HK-2 (cell line): Measurements from ENCODE around the gene NVL.
A peak's percentile ranks its signal among the peaks of the same experiment; 100 is the strongest.

Experiments used
- DNase-seq: peaks from one replicate; pipeline ENCODE4 v3.0.0-alpha.2; 2018; ENCODE audit not compliant: unreplicated experiment

Gene NVL

GRCh38 chr1:224196813-224197600, 133.0 kb downstream of the NVL start:
- DNase-seq = no peak

DNA sequence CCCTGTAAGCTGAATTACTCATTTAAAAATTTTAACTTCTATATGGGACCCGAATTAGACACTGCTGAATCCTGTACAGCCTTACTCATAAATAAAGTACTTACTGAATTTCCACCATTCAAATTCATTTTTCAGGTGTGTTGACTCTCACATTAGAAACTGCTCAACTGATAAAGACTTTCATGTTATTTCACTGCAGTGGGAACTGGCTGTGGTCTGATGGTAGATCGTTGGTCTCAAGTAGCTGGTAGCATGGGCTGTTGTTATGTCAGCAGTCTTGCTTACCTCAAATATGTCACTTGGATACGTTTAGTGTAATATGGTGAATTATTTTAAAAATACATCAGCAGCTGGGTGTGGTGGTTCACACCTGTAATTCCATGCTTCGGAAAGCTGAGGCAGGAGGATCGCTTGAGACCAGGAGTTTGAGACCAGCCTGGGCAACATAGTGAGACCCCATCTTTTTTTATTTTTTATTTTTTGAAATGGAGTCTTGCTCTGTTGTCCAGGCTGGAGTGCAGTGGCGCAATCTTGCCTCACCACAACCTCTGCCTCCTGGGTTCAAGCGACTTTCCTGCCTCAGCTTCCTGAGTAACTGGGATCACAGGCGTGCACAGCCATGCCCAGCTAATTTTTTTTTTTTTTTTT, 136.5 kb downstream of the NVL start:
- DNase-seq = no peak

DNA sequence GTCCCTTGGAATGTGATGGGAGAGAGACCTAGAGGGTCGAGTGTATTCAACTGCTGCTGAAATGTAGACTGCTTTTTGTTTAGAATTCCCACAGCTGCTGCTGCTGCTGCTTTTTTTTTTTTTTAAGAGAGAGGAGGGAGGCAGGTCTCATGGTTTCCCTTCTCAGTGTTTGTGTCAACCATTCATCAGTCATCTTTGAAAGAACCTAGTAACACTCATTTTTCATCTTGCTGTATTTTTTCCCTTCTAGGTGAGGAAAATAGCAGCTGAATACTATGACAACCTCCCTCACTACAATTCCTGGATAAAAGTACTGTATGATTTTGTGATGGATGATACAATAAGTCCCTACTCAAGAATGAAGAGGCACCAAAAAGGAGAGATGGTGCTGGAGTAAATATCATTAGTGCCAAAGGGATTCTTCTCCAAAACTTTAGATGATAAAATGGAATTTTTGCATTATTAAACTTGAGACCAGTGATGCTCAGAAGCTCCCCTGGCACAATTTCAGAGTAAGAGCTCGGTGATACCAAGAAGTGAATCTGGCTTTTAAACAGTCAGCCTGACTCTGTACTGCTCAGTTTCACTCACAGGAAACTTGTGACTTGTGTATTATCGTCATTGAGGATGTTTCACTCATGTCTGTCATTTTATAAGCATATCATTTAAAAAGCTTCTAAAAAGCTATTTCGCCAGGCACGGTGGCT, 137.7 kb downstream of the NVL start:
- no peak for DNase-seq

DNA sequence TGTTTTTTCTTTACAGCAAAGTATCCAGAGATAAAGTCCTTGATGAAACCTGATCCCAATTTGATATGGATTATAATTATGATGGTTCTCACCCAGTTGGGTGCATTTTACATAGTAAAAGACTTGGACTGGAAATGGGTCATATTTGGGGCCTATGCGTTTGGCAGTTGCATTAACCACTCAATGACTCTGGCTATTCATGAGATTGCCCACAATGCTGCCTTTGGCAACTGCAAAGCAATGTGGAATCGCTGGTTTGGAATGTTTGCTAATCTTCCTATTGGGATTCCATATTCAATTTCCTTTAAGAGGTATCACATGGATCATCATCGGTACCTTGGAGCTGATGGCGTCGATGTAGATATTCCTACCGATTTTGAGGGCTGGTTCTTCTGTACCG, 140.4 kb downstream of the NVL start:
- DNase-seq = no peak

DNA sequence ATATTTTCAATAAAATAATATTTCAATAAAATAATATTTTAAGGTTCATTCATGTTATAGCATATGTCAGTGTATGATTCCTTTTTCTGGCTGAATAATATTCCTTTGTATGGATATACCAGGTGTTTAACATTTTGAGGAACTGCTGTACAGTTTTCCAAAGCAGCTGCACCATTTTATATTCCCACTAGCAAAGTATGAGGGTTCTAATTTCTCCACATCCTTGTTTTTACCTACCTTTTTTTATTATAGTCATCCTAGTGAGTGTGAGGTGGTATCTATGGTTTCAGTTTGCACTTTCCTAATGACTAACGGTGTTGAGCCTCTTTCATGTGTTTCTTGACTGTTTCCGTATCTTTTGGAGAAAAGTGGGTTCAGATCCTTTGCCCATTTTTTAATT, 141.7 kb downstream of the NVL start:
- no peak for DNase-seq

DNA sequence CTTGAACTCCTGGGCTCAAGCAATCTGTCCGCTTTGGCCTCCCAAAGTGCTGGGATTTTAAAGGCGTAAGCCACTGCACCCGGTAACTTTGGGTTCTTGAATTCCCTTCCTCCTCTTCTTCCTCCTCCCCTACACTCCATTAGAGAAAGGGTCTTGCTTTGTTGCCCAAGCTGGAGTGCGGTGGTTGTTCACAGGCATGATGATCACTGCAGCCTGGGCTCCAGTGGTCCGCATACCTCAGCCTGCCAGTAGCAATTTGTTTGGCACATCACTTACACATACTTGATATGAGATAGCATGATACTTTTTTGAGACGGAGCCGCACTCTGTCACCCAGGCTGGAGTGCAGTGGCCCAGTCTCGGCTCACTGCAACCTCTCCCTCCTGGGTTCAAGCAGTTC, 144.8 kb downstream of the NVL start:
- no peak for DNase-seq

- DNase-seq = peak; percentile 80
Observed at GRCh38 chr1:224183591-224184312, 146.2 kb downstream of the NVL start.

DNA sequence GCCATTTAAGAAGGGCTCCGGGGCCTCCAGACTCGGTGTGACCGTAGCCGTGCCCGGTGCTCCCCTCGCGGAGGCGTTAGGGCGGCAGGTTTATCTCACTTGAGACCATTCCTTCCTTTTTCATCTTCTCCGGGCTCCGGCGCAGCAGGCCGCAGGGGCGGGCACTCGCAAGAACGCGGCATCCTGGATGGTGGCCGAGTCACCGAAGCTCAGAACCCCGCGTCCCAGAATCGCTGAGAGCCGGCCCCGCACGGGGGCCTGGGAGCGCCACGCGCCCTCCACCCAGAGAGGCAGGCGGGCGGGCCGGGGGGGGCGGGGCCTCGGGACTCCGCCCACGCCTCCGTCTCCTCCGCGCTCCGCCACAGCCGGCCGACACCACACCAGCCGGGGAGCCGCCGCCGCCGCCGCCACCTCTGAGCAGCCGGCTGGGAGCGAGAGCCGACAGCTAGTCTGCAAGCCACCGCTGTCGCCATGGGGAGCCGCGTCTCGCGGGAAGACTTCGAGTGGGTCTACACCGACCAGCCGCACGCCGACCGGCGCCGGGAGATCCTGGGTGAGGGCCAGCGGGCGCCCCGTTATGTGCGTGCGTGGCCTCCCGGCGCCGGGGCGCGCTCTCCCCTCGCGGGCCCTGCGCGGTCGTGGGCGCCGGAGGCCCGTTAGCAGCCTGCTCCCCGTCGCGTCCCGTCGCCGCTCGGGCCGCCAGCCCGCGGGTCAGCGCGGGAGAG, 146.9 kb downstream of the NVL start, which contains the start of gene DEGS1:
TSS of gene DEGS1 (plus strand) at position 375 of the 725 bp plus-strand sequence. CDS start at position 472, 97 bp downstream.
- peak; percentile 95 for DNase-seq

- peak; percentile 23 for DNase-seq
Observed at GRCh38 chr1:224182057-224182865, 147.7 kb downstream of the NVL start.

DNA sequence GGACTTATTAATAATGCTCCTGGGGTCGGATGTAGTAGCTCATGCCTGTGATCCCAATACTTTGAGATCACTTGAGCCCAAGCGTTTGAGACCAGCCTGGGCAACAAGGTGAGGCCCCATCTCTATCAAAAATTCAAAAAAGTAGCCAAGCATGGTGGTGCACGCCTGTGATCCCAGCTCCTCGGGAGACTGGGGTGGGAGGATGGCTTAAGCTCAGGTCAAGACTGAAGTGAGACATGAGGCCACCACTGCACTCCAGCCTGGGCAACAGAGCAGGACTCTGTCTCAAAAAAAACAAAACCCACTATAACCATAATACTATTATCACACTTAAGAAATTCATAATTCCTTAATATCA, 148.5 kb downstream of the NVL start:
- no peak for DNase-seq

DNA sequence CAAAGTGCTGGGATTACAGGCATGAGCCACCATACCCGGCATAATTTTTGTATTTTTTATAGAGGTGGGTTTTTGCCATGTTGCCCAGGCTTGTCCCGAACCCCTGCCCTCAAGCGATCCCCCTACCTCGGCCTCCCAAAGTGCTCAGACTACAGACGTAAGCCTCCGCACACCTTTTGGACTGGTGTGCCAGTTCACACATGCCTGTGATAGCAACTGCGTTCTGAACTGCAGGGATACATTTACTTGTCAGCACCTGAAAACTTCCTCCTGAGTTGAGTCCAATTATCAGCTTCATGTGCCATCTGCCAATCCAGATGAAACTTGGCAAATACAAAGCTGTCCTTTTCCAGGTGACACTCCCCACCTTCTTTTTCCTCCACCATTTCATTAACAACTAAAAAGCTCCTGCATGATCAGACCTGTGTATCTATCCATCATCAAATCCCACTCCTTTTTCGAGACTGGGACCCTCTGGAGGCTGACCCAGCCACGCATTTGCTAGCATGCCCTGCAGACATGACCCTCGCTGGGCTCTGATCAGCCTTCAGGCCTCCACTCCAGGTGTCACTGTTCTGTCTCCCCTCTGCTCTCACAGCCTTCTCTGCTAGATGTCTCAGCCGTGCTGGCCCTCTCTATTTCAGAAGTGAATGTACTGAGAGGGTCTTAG, 149.1 kb downstream of the NVL start:
- no peak for DNase-seq

DNA sequence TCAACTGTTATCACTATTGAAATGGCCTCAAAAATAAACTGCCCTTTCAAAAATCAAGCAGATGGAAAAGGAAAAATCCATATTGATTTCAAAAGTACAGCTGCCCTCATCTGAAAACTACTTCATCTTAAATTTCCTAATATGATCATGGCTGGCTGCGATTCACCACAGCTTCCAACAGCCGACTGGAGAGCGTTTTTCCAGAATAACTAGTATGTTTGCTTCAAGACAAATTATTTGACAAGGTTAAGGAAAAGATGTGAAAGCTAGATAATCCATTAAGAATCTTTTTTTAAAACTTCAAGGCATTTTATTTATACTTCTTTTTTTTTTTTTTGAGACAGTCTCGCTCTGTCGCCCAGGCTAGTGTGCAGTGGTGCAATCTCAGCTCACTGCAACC, 151.1 kb downstream of the NVL start:
- no peak for DNase-seq

GRCh38 chr1:224177356-224177999, 152.5 kb downstream of the NVL start:
- DNase-seq = no peak
